ENCODE measurements around the gene APP.
A peak's percentile ranks its signal among the peaks of the same experiment; 100 is the strongest.

Gene APP

GRCh38 chr21:26147535-26147934, 23.0 kb downstream of the APP start:
- Histone ChIP-seq H3K4me1 (ENCODE audit: control insufficient read depth in 2 of 2, insufficient read depth in 2 of 2, low read length in 2 of 2) (peaks cover 0 to 3% of the 10 kb centered on the region in 2 donors), H3K27ac (ENCODE audit: low read depth in 2 of 2, low read length in 2 of 2) (no peak overlapping the region), H3K4me3 (ENCODE audit: low read length in 2 of 2) (no peak overlapping the region), H3K27me3 (ENCODE audit: control insufficient read depth in 2 of 2, insufficient read depth in 2 of 2, low read length in 2 of 2) (no peaks in the 10 kb centered on the region), H3K9ac (ENCODE audit: low read depth in 1 of 2, low read length in 2 of 2) (no peak overlapping the region), H3K9me3 (ENCODE audit: control insufficient read depth in 2 of 2, low read length in 2 of 2) (no peaks in the 10 kb centered on the region), H3K36me3 (ENCODE audit: control insufficient read depth in 2 of 2, insufficient read depth in 2 of 2, low read length in 2 of 2) (peaks cover 0 to 2% of the 10 kb centered on the region in 2 donors)

GRCh38 chr21:26146681-26147080, 23.9 kb downstream of the APP start:
- Histone ChIP-seq H3K4me1 (ENCODE audit: control insufficient read depth in 2 of 2, insufficient read depth in 2 of 2, low read length in 2 of 2) (peaks cover 0 to 3% of the 10 kb centered on the region in 2 donors), H3K9me3 (ENCODE audit: control insufficient read depth in 2 of 2, low read length in 2 of 2) (no peaks in the 10 kb centered on the region), H3K27ac (ENCODE audit: low read depth in 2 of 2, low read length in 2 of 2) (no peak overlapping the region), H3K27me3 (ENCODE audit: control insufficient read depth in 2 of 2, insufficient read depth in 2 of 2, low read length in 2 of 2) (no peaks in the 10 kb centered on the region), H3K4me3 (ENCODE audit: low read length in 2 of 2) (no peak overlapping the region), H3K9ac (ENCODE audit: low read depth in 1 of 2, low read length in 2 of 2) (no peak overlapping the region), H3K36me3 (ENCODE audit: control insufficient read depth in 2 of 2, insufficient read depth in 2 of 2, low read length in 2 of 2) (peaks cover 0 to 2% of the 10 kb centered on the region in 2 donors)

- Histone ChIP-seq H3K27me3 (ENCODE audit: control insufficient read depth in 2 of 2, insufficient read depth in 2 of 2, low read length in 2 of 2) (no peaks in the 10 kb centered on the region), H3K9me3 (ENCODE audit: control insufficient read depth in 2 of 2, low read length in 2 of 2) (no peaks in the 10 kb centered on the region), H3K4me3 (ENCODE audit: low read length in 2 of 2) (no peak overlapping the region), H3K36me3 (ENCODE audit: control insufficient read depth in 2 of 2, insufficient read depth in 2 of 2, low read length in 2 of 2) (no peaks in the 10 kb centered on the region), H3K27ac (ENCODE audit: low read depth in 2 of 2, low read length in 2 of 2) (no peak overlapping the region), H3K4me1 (ENCODE audit: control insufficient read depth in 2 of 2, insufficient read depth in 2 of 2, low read length in 2 of 2) (peaks cover 3 to 5% of the 10 kb centered on the region in 2 donors), H3K9ac (ENCODE audit: low read depth in 1 of 2, low read length in 2 of 2) (no peak overlapping the region)
These were observed 26.5 kb downstream of the APP start for GRCh38 chr21:26144031-26144430.

- H3K9me3 ChIP-seq (ENCODE audit: control insufficient read depth in 2 of 2, low read length in 2 of 2) = no peaks in the 10 kb centered on the region
- peaks cover 0 to 5% of the 10 kb centered on the region in 2 donors for H3K4me1 ChIP-seq (ENCODE audit: control insufficient read depth in 2 of 2, insufficient read depth in 2 of 2, low read length in 2 of 2)
- H3K27me3 ChIP-seq (ENCODE audit: control insufficient read depth in 2 of 2, insufficient read depth in 2 of 2, low read length in 2 of 2) = no peaks in the 10 kb centered on the region
- H3K4me3 ChIP-seq (ENCODE audit: low read length in 2 of 2) = no peak overlapping the region
- no peak overlapping the region for H3K9ac ChIP-seq (ENCODE audit: low read depth in 1 of 2, low read length in 2 of 2)
- no peak overlapping the region for H3K27ac ChIP-seq (ENCODE audit: low read depth in 2 of 2, low read length in 2 of 2)
- H3K36me3 ChIP-seq (ENCODE audit: control insufficient read depth in 2 of 2, insufficient read depth in 2 of 2, low read length in 2 of 2) = no peaks in the 10 kb centered on the region
These were observed 28.2 kb downstream of the APP start for GRCh38 chr21:26142363-26142762.

GRCh38 chr21:26140926-26141325, 29.6 kb downstream of the APP start:
- Histone ChIP-seq H3K4me1 (ENCODE audit: control insufficient read depth in 2 of 2, insufficient read depth in 2 of 2, low read length in 2 of 2) (peaks cover 0 to 5% of the 10 kb centered on the region in 2 donors), H3K27ac (ENCODE audit: low read depth in 2 of 2, low read length in 2 of 2) (no peak overlapping the region), H3K4me3 (ENCODE audit: low read length in 2 of 2) (no peak overlapping the region), H3K9me3 (ENCODE audit: control insufficient read depth in 2 of 2, low read length in 2 of 2) (no peaks in the 10 kb centered on the region), H3K27me3 (ENCODE audit: control insufficient read depth in 2 of 2, insufficient read depth in 2 of 2, low read length in 2 of 2) (no peaks in the 10 kb centered on the region), H3K9ac (ENCODE audit: low read depth in 1 of 2, low read length in 2 of 2) (no peak overlapping the region), H3K36me3 (ENCODE audit: control insufficient read depth in 2 of 2, insufficient read depth in 2 of 2, low read length in 2 of 2) (no peaks in the 10 kb centered on the region)

- no peak overlapping the region for H3K4me3 ChIP-seq (ENCODE audit: low read length in 2 of 2)
- H3K9me3 ChIP-seq (ENCODE audit: control insufficient read depth in 2 of 2, low read length in 2 of 2) = no peaks in the 10 kb centered on the region
- no peak overlapping the region for H3K9ac ChIP-seq (ENCODE audit: low read depth in 1 of 2, low read length in 2 of 2)
- H3K27me3 ChIP-seq (ENCODE audit: control insufficient read depth in 2 of 2, insufficient read depth in 2 of 2, low read length in 2 of 2) = no peaks in the 10 kb centered on the region
- peaks cover 0 to 5% of the 10 kb centered on the region in 2 donors for H3K4me1 ChIP-seq (ENCODE audit: control insufficient read depth in 2 of 2, insufficient read depth in 2 of 2, low read length in 2 of 2)
- peak overlapping the region in 1 of 2 donors; percentile 59 for H3K27ac ChIP-seq (ENCODE audit: low read depth in 2 of 2, low read length in 2 of 2)
- no peaks in the 10 kb centered on the region for H3K36me3 ChIP-seq (ENCODE audit: control insufficient read depth in 2 of 2, insufficient read depth in 2 of 2, low read length in 2 of 2)
These were observed 30.4 kb downstream of the APP start for GRCh38 chr21:26140164-26140579.

GRCh38 chr21:26138615-26139257, 31.8 kb downstream of the APP start:
- no peak overlapping the region for H3K27ac ChIP-seq (ENCODE audit: low read depth in 2 of 2, low read length in 2 of 2)
- H3K9ac ChIP-seq (ENCODE audit: low read depth in 1 of 2, low read length in 2 of 2) = no peak overlapping the region
- H3K27me3 ChIP-seq (ENCODE audit: control insufficient read depth in 2 of 2, insufficient read depth in 2 of 2, low read length in 2 of 2) = no peaks in the 10 kb centered on the region
- peaks cover 0 to 5% of the 10 kb centered on the region in 2 donors for H3K4me1 ChIP-seq (ENCODE audit: control insufficient read depth in 2 of 2, insufficient read depth in 2 of 2, low read length in 2 of 2)
- no peak overlapping the region for H3K4me3 ChIP-seq (ENCODE audit: low read length in 2 of 2)
- no peaks in the 10 kb centered on the region for H3K36me3 ChIP-seq (ENCODE audit: control insufficient read depth in 2 of 2, insufficient read depth in 2 of 2, low read length in 2 of 2)
- no peaks in the 10 kb centered on the region for H3K9me3 ChIP-seq (ENCODE audit: control insufficient read depth in 2 of 2, low read length in 2 of 2)

- no peak overlapping the region for H3K4me3 ChIP-seq (ENCODE audit: low read length in 2 of 2)
- peaks cover 0 to 5% of the 10 kb centered on the region in 2 donors for H3K4me1 ChIP-seq (ENCODE audit: control insufficient read depth in 2 of 2, insufficient read depth in 2 of 2, low read length in 2 of 2)
- no peak overlapping the region for H3K9ac ChIP-seq (ENCODE audit: low read depth in 1 of 2, low read length in 2 of 2)
- H3K36me3 ChIP-seq (ENCODE audit: control insufficient read depth in 2 of 2, insufficient read depth in 2 of 2, low read length in 2 of 2) = no peaks in the 10 kb centered on the region
- no peaks in the 10 kb centered on the region for H3K9me3 ChIP-seq (ENCODE audit: control insufficient read depth in 2 of 2, low read length in 2 of 2)
- no peak overlapping the region for H3K27ac ChIP-seq (ENCODE audit: low read depth in 2 of 2, low read length in 2 of 2)
- H3K27me3 ChIP-seq (ENCODE audit: control insufficient read depth in 2 of 2, insufficient read depth in 2 of 2, low read length in 2 of 2) = no peaks in the 10 kb centered on the region
These were observed 33.0 kb downstream of the APP start for GRCh38 chr21:26137379-26138060.

- Histone ChIP-seq H3K9ac (ENCODE audit: low read depth in 1 of 2, low read length in 2 of 2) (no peak overlapping the region), H3K27ac (ENCODE audit: low read depth in 2 of 2, low read length in 2 of 2) (no peak overlapping the region), H3K36me3 (ENCODE audit: control insufficient read depth in 2 of 2, insufficient read depth in 2 of 2, low read length in 2 of 2) (no peaks in the 10 kb centered on the region), H3K9me3 (ENCODE audit: control insufficient read depth in 2 of 2, low read length in 2 of 2) (no peaks in the 10 kb centered on the region), H3K4me1 (ENCODE audit: control insufficient read depth in 2 of 2, insufficient read depth in 2 of 2, low read length in 2 of 2) (peaks cover 0 to 5% of the 10 kb centered on the region in 2 donors), H3K4me3 (ENCODE audit: low read length in 2 of 2) (no peak overlapping the region), H3K27me3 (ENCODE audit: control insufficient read depth in 2 of 2, insufficient read depth in 2 of 2, low read length in 2 of 2) (no peaks in the 10 kb centered on the region)
These were observed 33.9 kb downstream of the APP start for GRCh38 chr21:26136671-26137070.

- Histone ChIP-seq H3K4me1 (ENCODE audit: control insufficient read depth in 2 of 2, insufficient read depth in 2 of 2, low read length in 2 of 2) (peaks cover 0 to 2% of the 10 kb centered on the region in 2 donors), H3K9me3 (ENCODE audit: control insufficient read depth in 2 of 2, low read length in 2 of 2) (no peaks in the 10 kb centered on the region), H3K4me3 (ENCODE audit: low read length in 2 of 2) (no peak overlapping the region), H3K27me3 (ENCODE audit: control insufficient read depth in 2 of 2, insufficient read depth in 2 of 2, low read length in 2 of 2) (no peaks in the 10 kb centered on the region), H3K27ac (ENCODE audit: low read depth in 2 of 2, low read length in 2 of 2) (no peak overlapping the region), H3K36me3 (ENCODE audit: control insufficient read depth in 2 of 2, insufficient read depth in 2 of 2, low read length in 2 of 2) (no peaks in the 10 kb centered on the region), H3K9ac (ENCODE audit: low read depth in 1 of 2, low read length in 2 of 2) (no peak overlapping the region)
These were observed 35.0 kb downstream of the APP start for GRCh38 chr21:26135520-26135919.

All from mucosa of rectum (tissue), 2 donors.